Testis (tissue), 2 donors: ENCODE data around the gene HES5.

Source experiments
- POLR2A ChIP-seq: fragments of 450-650 bp; IDR thresholded peaks from one replicate; pipeline ENCODE4 v1.6.1; 2017; ENCODE audit warnings: antibody characterized with exemption, mild to moderate bottlenecking, moderate library complexity
- TF ChIP-seq, protein P1 (sequence below), 3 experiments: fragments of 450-650 bp in 2 of 3; fragments of 200-600 bp in 1 of 3; sonication (generic) in 1 of 3; IDR thresholded peaks; one replicate each; pipeline ENCODE4 v1.5.1; 2016 to 2019; ENCODE audit warnings: antibody characterized with exemption in 3 of 3, mild to moderate bottlenecking in 2 of 3, moderate library complexity in 1 of 3

- TF ChIP-seq, protein P1, sequence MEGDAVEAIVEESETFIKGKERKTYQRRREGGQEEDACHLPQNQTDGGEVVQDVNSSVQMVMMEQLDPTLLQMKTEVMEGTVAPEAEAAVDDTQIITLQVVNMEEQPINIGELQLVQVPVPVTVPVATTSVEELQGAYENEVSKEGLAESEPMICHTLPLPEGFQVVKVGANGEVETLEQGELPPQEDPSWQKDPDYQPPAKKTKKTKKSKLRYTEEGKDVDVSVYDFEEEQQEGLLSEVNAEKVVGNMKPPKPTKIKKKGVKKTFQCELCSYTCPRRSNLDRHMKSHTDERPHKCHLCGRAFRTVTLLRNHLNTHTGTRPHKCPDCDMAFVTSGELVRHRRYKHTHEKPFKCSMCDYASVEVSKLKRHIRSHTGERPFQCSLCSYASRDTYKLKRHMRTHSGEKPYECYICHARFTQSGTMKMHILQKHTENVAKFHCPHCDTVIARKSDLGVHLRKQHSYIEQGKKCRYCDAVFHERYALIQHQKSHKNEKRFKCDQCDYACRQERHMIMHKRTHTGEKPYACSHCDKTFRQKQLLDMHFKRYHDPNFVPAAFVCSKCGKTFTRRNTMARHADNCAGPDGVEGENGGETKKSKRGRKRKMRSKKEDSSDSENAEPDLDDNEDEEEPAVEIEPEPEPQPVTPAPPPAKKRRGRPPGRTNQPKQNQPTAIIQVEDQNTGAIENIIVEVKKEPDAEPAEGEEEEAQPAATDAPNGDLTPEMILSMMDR (IDR thresholded peaks at IDR 0.05), result no peak
- no peak for TF ChIP-seq POLR2A
Measured at GRCh38 chr1:2509589-2509988, 20.5 kb downstream of the HES5 start.
